Lower lobe of right lung (tissue), 2 donors: ENCODE results near the gene VIP. TPM values are rescaled to one million over a fixed set of nuclear protein-coding genes. Genes with fewer than 3 reads are reported as not detected.
"Not testable (repeated sequence)": the region's sequence is repeated elsewhere in the genome, so short reads cannot be mapped to it uniquely, and the experiment has no call there.

Source experiments
- ATAC-seq, 2 donors: fragments of 200-7000 bp; cut with Tn5 transposase; one replicate each; pipeline ENCODE4 v1.9.1; 2020 to 2022; ENCODE audit warnings: mild to moderate bottlenecking in 2 of 2, moderate library complexity in 2 of 2
- DNase-seq: peaks from one replicate; pipeline ENCODE4 v3.0.0-alpha.2; 2020
- H3K27ac ChIP-seq: fragments of 200-600 bp; one replicate; pipeline ENCODE4 v1.8.0; 2022
- H3K27me3 ChIP-seq: fragments of 200-600 bp; one replicate; pipeline ENCODE4 v1.8.0; 2022; ENCODE audit warnings: low read depth
- H3K36me3 ChIP-seq: fragments of 200-600 bp; one replicate; pipeline ENCODE4 v1.8.0; 2022; ENCODE audit warnings: mild to moderate bottlenecking
- H3K4me1 ChIP-seq: fragments of 200-600 bp; one replicate; pipeline ENCODE4 v1.8.0; 2022
- H3K4me3 ChIP-seq: fragments of 200-600 bp; one replicate; pipeline ENCODE4 v1.8.0; 2022; ENCODE audit warnings: mild to moderate bottlenecking
- H3K9me3 ChIP-seq: fragments of 200-600 bp; one replicate; pipeline ENCODE4 v1.8.0; 2022
- intact Hi-C: fragments of 100-400 bp; cut with DNase I; formaldehyde crosslinking; loops from one replicate; pipeline ENCODE4 v1.11.0; 2022
- long read RNA-seq: library from polyadenylated mRNA; unstranded; transcript quantifications from one replicate; pipeline ENCODE4 v2.0.0, GENCODE V29; 2021
- total RNA-seq: library from RNA; stranded (reverse); fragmentation: NEBNext Ultra II Directional; extraction: Animal tissue kit (Norgen Biotek cat#: 25700); gene quantifications from one replicate; pipeline ENCODE4 v1.2.1, GENCODE V29; 2021
- TF ChIP-seq, protein P1 (sequence below): fragments of 200-600 bp; IDR thresholded peaks from one replicate; pipeline ENCODE4 v1.8.0; 2022; ENCODE audit warnings: antibody characterized with exemption, mild to moderate bottlenecking
- donor health status: DM: no; HTN: yes; CAD: no; lungs with severe emphysema.

Gene VIP
- 1.5 TPM for total RNA-seq
- long read RNA-seq = 0 reads

DNA sequence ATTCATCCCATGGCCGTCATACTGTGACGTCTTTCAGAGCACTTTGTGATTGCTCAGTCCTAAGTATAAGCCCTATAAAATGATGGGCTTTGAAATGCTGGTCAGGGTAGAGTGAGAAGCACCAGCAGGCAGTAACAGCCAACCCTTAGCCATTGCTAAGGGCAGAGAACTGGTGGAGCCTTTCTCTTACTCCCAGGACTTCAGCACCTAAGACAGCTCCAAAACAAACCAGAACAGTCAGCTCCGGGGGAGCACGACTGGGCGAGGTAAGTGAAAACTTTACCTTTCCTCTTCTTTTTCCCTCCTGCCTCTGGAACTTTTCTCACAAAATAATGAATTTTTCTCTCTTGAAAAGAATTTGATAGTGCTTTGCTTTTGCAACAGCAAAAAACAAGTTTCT is at the start of gene VIP:
TSS of gene VIP (plus strand) at position 104 of the 400 bp plus-strand sequence. CDS start 1,381 bp downstream, outside the sequence.
- H3K27me3 ChIP-seq = no peaks in the 10 kb centered on the region
- intact Hi-C loops = no loop called here
- no peaks in the 10 kb centered on the region for H3K9me3 ChIP-seq
- ATAC-seq (no peak), DNase-seq (no peak)
- no peak within 1 kb of the TSS for H3K27ac ChIP-seq
- H3K36me3 ChIP-seq = no peaks in the 10 kb centered on the region
- no peaks in the 10 kb centered on the region for H3K4me1 ChIP-seq
- no peak within 1 kb of the TSS for H3K4me3 ChIP-seq
- TF ChIP-seq, protein P1, sequence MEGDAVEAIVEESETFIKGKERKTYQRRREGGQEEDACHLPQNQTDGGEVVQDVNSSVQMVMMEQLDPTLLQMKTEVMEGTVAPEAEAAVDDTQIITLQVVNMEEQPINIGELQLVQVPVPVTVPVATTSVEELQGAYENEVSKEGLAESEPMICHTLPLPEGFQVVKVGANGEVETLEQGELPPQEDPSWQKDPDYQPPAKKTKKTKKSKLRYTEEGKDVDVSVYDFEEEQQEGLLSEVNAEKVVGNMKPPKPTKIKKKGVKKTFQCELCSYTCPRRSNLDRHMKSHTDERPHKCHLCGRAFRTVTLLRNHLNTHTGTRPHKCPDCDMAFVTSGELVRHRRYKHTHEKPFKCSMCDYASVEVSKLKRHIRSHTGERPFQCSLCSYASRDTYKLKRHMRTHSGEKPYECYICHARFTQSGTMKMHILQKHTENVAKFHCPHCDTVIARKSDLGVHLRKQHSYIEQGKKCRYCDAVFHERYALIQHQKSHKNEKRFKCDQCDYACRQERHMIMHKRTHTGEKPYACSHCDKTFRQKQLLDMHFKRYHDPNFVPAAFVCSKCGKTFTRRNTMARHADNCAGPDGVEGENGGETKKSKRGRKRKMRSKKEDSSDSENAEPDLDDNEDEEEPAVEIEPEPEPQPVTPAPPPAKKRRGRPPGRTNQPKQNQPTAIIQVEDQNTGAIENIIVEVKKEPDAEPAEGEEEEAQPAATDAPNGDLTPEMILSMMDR = no peak

DNA sequence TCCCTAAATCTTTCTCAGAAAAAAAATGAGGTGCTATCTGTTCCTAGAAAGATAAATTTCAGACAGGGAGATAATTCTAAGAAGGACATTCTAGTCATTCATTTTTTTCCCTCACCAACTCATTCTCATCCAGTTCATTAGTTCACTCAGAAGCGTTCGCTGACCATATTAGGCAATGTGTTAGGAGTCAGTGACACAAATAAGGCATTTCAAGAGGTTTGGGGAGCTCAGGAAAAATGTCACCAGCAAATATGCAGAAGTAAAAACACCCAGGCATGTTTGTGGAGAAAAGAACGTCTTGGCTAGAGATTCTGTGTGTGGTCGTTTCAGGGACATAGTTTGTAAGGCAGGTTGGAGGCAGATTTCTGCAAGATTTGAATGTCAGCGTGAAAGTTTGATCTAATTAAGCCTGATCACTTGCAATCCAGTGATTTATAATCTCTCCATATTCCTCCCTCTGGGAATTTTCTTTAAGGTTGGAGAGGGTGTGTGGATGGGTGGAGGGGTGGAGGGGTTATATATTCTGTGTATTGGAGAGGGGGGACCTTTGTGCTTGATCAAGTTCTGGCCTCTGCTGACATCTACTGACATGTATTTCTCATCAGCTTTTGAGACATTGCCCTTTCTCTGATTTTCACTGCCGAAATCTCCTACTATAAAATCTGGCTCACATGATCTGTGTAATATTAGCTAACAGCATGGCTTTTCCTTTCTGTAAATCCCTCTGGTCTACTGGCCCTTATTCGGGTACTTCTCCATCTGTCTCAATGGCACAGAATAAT is 49.3 kb upstream of the VIP start:
- intact Hi-C loops = no loop called here
- TF ChIP-seq, protein P1 = no peak
- DNase-seq = no peak

DNA sequence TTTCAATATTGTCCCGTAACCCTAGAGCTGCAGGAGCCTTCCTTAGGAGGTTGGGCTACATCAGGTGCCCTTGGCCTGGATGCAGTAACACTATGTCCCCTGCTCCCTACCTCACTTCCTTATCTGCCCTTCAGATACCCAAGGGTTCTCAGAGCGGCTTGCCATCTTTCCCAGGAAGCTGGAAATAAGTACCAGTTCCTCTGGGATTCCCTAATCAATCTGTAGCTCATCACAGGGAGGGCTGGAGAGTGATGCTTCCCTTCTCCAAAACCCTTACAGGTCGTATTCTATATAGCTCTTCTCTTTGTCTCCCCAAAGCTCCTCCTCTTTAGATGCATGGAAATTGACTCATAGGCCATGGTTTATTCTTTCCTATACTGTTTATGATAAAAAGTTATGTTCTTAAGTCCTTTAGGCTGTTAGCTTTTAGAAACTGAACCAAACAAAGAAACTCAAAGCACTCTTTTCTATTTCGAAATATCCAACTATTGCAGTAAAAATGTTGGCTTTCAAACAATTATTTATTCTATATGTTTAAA is 48.7 kb upstream of the VIP start:
- intact Hi-C loops = no loop called here
- Histone ChIP-seq H3K4me3 (peak overlapping the region; percentile 36), H3K9me3 (no peaks in the 10 kb centered on the region), H3K27ac (no peak overlapping the region), H3K27me3 (no peaks in the 10 kb centered on the region), H3K36me3 (no peaks in the 10 kb centered on the region), H3K4me1 (no peaks in the 10 kb centered on the region)
- TF ChIP-seq, protein P1 = no peak
- no peak for DNase-seq
- no peak for ATAC-seq

More for the DNA sequence above, 49.3 kb upstream of the VIP start:
- H3K27ac ChIP-seq = no peak overlapping the region
- H3K4me1 ChIP-seq = no peaks in the 10 kb centered on the region
- H3K36me3 ChIP-seq = no peaks in the 10 kb centered on the region
- H3K27me3 ChIP-seq = no peaks in the 10 kb centered on the region
- H3K4me3 ChIP-seq = peak overlapping the region; percentile 36
- ATAC-seq = no peak
- H3K9me3 ChIP-seq = no peaks in the 10 kb centered on the region

DNA sequence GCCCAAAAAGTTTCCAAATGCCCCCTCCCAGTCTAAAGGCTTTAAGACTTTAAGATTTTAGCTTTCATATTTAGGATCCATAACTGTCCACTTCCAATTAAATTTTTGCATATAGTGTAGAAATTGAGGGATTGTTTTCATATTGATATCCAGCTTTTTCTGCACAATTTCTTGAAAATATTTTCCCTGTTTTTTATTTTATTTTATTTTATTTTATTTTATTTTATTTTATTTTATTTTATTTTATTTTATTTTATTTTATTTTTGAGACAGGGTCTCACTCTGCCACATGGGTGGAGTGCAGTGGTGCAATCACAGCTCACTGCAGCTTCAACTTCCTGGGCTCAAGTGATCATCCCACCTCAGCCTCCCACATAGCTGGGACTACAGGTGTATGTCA is 46.8 kb upstream of the VIP start:
- DNase-seq, H3K27me3 ChIP-seq, H3K27ac ChIP-seq, ATAC-seq, H3K36me3 ChIP-seq, intact Hi-C loops, H3K4me1 ChIP-seq, H3K4me3 ChIP-seq: not testable (repeated sequence)
- peaks cover 12% of the 10 kb centered on the region for H3K9me3 ChIP-seq

DNA sequence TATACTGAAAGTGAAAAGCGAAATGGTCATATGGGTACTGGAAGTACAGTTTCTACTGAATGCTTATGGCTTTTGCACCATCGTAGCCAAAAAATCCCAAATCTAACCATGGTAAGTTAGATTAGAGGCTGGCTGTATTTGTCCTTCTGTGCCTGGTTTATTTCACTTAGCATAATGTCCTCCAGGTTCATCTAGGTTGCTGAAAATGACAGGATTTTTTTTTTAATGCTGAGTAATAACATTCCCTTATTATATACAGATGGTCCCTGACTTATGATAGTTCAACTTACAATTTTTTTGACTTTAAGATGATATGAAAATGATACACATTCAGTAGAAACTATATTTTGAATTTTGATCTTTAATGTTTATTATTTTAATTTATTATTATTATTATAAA is 45.3 kb upstream of the VIP start:
- ATAC-seq = no peak
- Histone ChIP-seq H3K27ac (no peak overlapping the region), H3K9me3 (peaks cover 12% of the 10 kb centered on the region), H3K4me1 (no peaks in the 10 kb centered on the region), H3K4me3 (no peak overlapping the region), H3K27me3 (no peaks in the 10 kb centered on the region), H3K36me3 (no peaks in the 10 kb centered on the region)
- TF ChIP-seq, protein P1 = no peak
- no peak for DNase-seq
- intact Hi-C loops = no loop called here

DNA sequence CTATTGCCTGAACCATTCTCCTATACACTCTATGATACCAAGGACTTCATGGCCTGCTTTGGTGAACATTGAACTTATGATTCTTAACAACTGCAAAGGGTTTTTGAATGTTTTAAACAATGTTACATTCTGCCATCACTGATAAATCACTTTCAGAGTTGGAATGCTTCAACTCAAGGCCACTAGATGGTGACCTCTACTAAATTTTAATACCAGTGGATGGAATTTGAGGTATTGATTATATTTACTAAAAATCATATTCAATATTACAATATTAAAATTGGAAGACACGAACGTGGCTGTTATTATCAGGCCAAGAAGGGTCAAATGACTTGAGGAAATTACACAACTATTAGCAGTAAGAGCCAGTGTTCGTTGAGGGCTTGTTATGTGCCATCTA is 34.3 kb upstream of the VIP start:
- DNase-seq (no peak), ATAC-seq (no peak)
- H3K4me1 ChIP-seq = no peaks in the 10 kb centered on the region
- no peaks in the 10 kb centered on the region for H3K36me3 ChIP-seq
- no peak overlapping the region for H3K4me3 ChIP-seq
- intact Hi-C loops = no loop called here
- no peaks in the 10 kb centered on the region for H3K27me3 ChIP-seq
- peaks cover 15% of the 10 kb centered on the region for H3K9me3 ChIP-seq
- TF ChIP-seq, protein P1 = no peak
- no peak overlapping the region for H3K27ac ChIP-seq
